Dermis blood vessel endothelial cell (primary cell): ENCODE results near the gene HUS1. TPM values are rescaled to one million over a fixed set of nuclear protein-coding genes. Genes with fewer than 3 reads are reported as not detected.
A peak's percentile ranks its signal among the peaks of the same experiment; 100 is the strongest.
"Not testable (repeated sequence)": the region's sequence is repeated elsewhere in the genome, so short reads cannot be mapped to it uniquely, and the experiment has no call there.

ENCODE experiments used
- DNase-seq: peaks from one replicate; pipeline ENCODE4 v3.0.0; 2010
- total RNA-seq: library from RNA; depleted of rRNA; stranded (reverse); fragments of >200 nt; gene quantifications from 2 replicates; pipeline ENCODE4 v1.2.3, GENCODE V29; 2014

HUS1 gene
- total RNA-seq: 16.8 and 24.5 TPM in 2 replicates

GRCh38 chr7:47979145-47979831 is at the start of gene HUS1:
HUS1 (minus strand) TSS chr7:47979615; CDS start chr7:47979519, 96 bp downstream.
- DNase-seq: peak; percentile 74

GRCh38 chr7:48028938-48029337 is 49.5 kb upstream of the HUS1 start, which contains the start of gene SUN3:
SUN3 (minus strand) TSS chr7:48029107; CDS start chr7:48028938, 169 bp downstream.
- no peak for DNase-seq

DNA sequence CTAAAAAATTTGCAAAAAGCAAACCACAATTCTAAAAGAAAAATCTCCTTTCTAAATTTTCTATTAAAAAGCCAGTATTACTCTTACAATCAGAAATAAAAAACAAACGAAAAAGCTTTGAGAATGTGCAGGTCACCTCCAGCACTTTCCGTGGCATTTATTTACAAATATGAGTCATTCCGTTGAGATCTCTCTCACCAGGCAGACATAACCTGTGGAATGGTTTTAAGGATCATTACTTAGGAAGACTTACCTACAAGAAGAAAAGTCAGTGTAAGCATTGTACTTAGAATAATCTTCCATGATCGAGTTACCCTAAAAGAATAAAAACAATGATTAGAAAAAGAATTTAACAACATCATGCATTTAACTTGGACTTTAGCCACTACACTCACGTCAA is 46.2 kb upstream of the HUS1 start:
- DNase-seq: no peak

GRCh38 chr7:48017674-48018073 is 38.3 kb upstream of the HUS1 start:
- DNase-seq: no peak

- DNase-seq: no peak
Observed at GRCh38 chr7:48016641-48017040, 37.2 kb upstream of the HUS1 start.

DNA sequence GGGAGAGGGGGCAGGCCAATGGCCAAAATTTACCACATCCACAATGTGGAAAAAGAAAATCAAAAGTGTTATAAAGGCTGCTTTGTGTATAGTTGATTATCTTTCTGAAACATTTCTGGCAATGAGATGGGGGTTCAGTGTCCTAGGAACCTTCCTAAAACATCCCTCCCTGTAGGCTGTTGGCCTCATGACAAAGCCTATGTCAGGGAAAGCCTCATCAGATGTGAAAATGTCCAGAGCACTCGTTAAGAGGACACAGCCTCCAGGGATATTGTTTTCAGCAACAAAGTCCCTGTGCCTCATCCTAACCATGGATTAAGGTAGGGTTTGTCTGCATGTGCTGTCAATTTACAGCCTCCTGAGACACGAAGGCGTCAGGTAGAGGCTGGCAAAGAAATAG is 32.5 kb upstream of the HUS1 start:
- no peak for DNase-seq

- DNase-seq: no peak
Observed at GRCh38 chr7:48011323-48011722, 31.9 kb upstream of the HUS1 start.

DNA sequence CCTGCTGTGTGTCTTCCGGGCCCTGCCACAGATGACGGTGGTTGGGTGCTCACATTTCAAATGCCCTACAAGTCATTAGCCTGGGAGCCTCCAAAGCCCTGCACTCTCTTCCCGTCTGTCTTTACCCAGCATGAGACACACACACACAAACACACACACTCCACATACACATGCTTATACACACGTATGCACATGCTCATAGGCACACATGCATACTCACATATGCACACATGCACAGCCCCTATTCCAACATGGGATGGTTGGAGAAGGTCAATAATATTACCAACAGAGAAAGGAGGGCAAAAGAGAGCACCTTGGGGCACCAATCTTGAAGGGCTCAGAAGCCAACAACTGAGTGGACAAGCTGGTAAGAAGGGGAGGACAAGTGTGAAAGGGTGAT is 30.5 kb upstream of the HUS1 start:
- DNase-seq: no peak

- no peak for DNase-seq
Observed at GRCh38 chr7:48009257-48009656, 29.8 kb upstream of the HUS1 start.

DNA sequence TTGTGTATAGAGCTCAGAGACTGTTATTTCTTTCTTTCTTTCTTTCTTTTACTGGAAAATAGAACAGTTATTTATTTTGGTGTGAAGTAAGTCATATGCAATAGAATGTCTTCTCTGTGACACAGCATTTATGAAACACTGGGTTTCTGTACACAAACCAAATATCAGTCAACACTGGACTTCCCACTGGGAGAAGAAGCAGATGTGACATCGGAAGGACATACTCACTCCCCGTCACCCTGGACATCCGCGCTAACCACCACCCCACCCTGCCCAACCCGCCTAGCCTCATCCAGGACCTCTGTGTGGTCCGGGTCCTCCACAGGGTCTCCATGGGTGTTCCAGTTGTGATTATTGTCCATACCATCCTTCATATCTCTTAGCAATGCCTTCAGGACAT is 27.5 kb upstream of the HUS1 start:
- DNase-seq: no peak

- no peak for DNase-seq
Observed at GRCh38 chr7:48004638-48005037, 25.2 kb upstream of the HUS1 start.

DNA sequence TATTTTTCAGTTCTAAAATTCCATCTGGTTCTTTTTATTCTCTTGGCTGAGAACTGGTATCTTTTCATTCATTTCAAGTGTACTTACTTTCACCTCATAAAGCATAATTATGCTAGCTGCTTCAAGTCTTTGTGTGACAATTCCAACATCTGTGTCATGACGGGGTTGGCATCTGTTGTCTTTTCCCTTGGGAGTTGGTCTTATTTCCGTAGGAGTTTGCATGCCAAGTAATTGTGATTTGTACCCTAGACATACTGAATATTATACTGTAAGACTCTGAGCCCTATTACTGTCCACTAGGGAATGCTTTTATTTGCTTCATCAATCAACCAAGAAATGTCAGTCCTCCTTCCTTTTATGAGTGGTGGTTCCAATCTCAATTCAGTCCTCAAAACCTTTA is 24.6 kb upstream of the HUS1 start:
- DNase-seq: no peak

- not testable (repeated sequence) for DNase-seq
Observed at GRCh38 chr7:48000164-48000563, 20.7 kb upstream of the HUS1 start.

GRCh38 chr7:47999413-47999812 is 20.0 kb upstream of the HUS1 start:
- DNase-seq: no peak

DNA sequence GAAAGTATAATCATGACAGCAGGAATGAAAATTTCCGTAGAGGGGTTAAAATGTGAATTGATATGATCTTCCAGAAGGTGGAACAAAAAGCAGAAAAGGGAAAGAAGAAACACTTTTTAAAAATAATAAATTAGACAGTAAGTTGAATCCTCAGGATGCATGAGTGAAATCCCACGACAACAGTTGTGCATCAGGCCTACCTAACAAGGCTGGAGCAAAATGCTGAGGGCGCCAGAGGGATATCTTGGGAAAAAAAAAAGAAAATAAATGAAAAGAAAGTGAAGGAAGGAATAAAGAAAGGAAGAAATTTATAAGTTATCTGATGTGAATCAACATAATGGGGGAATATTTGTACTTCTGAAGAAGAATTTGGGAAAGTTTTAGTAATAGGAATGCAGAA is 13.0 kb upstream of the HUS1 start:
- DNase-seq: no peak

GRCh38 chr7:47991741-47992311 is 12.4 kb upstream of the HUS1 start:
- peak; percentile 83 for DNase-seq

- no peak for DNase-seq
Observed at GRCh38 chr7:47991270-47991669, 11.9 kb upstream of the HUS1 start.

DNA sequence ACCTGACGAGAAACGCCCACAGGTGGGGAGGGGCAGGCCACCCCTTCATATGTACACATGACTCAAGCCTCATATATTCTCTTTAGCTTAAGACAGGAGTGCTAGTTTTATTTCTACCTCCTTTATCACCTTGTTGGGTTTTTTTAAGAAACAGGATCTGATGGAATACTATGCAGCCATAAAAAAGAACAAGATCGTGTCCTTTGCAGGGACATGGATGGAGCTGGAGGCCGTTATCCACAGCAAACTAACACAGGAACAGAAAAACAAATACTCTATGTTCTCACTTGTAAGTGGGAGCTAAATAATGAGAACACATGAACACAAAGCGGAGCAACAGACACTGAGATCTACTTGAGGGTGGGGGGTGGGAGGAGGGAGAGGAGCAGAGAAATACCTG is 11.2 kb upstream of the HUS1 start:
- no peak for DNase-seq

DNA sequence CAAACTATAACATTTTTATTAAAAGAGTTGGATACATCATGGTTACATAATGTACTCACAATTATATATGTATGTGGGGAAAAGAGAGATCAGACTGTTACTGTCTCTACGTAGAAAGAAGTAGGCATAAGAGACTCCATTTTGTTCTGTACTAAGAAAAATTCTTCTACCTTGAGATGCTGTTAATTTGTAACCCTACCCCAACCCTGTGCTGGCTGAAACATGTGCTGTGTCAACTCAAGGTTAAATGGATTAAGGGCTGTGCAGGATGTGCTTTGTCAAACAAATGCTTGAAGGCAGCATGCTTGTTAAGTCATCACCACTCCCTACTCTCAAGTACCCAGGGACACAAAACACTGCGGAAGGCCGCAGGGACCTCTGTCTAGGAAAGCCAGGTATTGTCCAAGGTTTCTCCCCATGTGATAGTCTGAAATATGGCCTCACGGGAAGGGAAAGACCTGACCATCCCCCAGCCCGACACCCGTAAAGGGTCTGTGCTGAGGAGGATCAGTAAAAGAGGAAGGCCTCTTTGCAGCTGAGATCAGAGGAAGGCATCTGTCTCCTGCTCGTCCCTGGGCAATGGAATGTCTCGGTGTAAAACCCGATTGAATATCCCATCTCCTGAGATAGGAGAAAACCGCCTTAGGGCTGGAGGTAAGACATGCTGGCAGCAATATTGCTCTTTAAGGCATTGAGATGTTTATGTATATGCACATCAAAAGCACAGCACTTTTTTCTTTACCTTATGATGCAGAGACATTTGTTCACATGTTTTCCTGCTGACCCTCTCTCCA is 10.4 kb upstream of the HUS1 start:
- not testable (repeated sequence) for DNase-seq

DNA sequence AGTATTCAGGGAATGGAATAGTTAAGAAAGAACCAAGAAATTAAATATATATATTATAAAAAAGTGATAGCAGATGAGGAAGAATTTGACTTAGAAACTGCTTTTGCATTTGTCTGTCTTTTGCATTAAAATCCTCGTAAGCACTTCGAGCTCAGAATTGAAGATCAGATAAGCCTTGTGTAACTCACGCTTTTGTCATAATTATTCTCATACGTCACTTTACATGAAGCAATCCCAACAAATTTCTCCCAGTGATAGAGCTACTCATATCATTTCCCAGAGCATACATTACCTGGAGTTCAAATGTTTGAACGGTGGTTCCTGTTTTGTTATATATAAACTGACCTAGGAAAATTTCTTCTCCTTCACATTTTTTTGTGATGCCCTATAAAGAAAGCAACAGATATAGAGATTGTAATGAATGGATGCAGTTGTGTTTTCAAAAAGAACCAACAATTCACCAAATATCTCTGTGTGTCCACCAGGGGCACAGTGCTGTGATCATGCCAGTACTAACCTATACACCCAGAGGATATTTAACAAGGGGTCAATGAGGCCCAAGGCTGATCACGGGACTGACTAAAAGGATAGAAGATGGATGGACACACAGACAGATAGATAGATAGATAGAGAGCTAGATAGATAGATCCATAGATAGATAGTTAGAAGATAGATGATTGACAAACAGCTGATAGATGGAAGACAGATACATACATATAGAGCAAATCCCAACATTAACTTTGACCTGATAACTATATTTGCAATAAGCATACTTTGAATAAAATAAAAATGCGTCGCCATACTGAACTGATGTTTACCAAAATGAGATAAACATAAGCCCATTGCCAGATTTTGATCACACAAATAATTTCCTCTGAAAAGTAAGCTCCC is 9.3 kb upstream of the HUS1 start:
- DNase-seq: peak; percentile 33

DNA sequence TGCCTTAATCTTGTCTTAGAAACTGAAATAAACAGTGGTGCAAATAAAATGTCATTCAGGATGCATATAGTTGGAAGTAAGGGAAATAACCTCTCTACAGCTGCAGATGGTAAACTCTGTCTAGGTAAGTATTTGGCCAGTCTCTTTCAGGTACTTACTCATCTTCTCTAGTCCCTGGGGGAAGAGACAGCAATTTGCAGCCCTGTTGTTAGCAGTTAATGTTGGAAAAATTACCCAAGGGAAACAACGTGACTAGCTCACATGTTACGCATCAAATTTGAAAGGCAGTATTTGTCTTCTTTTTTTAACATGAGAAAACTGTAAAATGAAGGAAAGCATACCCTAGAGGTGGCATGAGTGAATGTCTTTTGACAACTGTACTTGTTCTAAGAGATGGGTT is 3.2 kb upstream of the HUS1 start:
- no peak for DNase-seq

DNA sequence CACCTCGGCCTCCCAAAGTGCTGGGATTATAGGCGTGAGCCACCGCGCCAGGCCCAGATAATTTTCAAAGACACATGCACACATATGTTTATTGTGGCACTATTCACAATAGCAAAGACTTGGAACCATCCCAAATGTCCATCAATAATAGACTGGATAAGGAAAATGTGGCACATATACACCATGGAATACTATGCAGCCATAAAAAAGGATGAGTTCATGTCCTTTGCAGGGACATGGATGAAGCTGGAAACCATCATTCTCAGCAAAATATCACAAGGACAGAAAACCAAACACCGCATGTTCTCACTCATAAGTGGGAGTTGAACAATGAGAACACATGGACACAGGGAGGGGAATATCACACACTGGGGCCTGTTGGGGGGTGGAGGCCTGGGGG is 1.2 kb upstream of the HUS1 start:
- DNase-seq: not testable (repeated sequence)

DNA sequence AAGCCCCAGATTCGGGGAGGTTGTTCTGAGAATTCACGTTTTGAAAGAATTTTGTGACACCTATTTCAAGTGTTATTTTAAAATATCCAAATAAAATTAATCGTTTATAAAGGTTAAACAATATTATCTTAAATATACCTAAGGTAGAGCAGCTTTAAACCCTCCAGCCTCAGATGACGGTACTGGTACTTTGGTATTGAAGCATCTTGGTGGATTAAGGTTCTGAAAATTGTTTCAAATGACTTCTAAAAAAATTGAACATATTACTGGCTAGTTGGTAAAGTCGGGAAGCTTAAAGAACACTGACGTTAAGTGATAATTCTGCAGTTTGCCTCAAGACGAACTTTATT is 392 bp upstream of the HUS1 start:
- no peak for DNase-seq
